Vein endothelial cell (primary cell): ENCODE data around the gene LYPLA2. TPM values are rescaled to one million over a fixed set of nuclear protein-coding genes. Genes with fewer than 3 reads are reported as not detected.

ENCODE experiments used
- total RNA-seq: library from RNA; depleted of rRNA; stranded (reverse); fragments of >200 nt; gene quantifications from 2 replicates; pipeline ENCODE4 v1.2.3, GENCODE V29; 2012

Gene LYPLA2
- 166 and 203 TPM in 2 replicates for total RNA-seq

DNA sequence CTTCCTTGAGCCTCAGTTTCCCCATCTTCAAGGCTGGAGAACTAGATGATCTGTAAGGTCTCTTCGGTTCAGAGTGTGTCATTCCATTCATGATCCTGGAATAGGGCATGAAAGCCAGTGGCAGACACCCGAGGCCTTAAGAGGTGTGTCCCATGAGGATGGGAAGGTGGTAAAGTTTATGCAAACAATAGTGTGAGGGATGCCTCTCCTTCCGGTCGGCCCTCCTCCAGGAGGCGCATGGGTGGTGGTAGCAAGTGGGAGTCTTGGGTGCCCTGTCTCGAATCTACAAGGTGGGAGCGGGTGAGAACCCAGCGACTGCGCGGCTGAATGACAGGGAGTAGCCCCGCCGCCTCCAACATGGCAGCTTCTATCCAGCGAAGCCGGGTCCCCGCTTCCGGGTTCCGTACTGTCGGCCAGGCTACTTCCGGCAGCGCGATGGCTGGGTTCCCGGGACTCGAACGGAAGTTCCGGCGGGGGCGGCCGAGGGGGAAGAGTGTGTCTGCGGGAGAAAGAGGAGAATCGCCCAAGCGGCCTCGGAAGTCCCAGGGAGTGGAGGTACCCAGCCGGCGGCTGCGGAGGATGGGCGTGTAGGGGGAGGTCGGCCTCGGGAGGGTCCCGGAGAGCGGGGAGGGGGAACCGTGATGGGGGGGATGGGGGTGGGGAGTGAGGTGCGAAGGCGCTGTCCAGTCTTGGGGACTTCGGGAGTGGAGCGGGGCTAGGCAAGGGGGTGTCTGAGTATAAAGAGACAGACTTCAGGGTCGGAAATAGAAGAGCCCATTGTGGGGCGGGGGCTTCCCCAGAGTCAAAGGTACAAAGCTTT is at the start of gene LYPLA2:
TSS of gene LYPLA2 (plus strand) at position 450 of the 820 bp plus-strand sequence. CDS start 1,538 bp downstream, outside the sequence.

DNA sequence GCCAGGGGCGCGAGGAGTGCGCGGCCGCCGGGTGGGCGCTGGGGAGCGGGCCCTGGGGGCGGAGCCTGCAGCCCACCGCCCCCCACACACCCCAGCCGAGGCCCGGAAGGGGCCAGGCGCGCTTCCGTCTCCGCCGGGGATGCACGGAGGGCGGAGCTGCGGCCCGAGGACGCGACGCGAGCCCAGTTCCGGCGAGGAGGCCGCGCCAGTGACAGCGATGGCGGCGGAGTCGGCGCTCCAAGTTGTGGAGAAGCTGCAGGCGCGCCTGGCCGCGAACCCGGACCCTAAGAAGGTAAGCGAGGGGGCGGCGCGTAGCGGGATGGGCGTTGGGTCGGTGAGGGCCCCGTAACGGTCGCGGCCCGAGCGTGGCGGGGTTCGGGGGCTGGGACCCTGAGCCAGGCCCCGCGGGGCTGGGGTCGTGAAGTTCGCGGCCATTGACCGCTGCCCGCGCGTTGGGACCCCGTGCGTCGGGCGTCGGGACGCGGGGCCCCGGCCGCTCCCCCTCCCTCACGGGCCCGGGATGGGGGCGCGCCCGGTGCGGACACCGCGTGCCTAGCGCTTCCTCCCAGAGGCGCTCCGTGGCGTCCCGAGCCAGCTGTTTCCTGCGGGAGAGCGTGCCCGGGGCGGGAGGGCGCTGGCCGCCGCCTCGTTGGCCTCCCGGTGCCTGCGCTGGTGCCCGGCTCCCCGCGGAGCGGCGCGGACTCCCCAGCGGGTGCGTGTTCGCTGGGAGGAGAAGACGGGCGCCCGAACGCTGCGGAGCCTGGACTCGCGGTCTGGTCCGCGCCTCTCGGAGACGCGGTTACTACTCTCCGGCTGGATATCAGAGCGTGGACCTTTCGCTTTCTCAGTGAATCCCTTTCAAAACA is 47.4 kb upstream of the LYPLA2 start, which contains the start of gene ELOA:
TSS of gene ELOA (plus strand) at position 185 of the 866 bp plus-strand sequence. CDS start at position 218, 33 bp downstream.

DNA sequence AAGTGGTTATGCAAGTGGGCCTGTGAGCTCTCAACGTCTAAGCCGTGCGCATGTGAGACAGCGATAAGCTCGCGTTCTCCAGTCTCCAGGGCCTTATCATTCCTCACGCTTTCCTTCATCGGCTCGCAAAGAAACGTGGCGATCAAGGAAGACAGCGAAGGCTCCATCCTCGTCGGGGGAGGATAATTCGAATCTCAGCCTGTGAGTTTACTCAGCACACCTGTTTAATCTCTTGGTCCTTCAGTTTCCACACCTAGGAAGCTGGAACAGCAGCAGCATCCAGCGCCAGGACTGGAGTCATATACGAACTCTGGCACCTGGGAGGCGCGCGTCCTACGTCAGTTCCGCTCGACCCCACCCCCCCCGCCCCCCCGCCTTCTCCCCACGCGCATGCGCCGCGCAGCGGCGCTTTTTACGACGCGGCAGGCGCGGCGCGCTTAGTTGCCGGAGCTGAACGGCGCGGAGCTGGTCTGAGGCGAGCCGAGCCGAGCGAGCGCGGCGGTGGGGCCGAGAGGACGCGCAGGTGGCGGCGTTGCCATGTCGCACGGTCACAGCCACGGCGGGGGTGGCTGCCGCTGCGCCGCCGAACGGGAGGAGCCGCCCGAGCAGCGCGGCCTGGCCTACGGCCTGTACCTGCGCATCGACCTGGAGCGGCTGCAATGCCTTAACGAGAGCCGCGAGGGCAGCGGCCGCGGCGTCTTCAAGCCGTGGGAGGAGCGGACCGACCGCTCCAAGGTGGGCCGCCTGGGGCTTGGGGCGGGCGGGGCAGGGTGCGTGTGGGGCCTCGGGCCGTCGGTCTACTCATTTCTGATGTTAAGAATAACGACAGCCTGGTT is 12.7 kb upstream of the LYPLA2 start, which contains the start of gene PITHD1:
TSS of gene PITHD1 (plus strand) at position 440 of the 836 bp plus-strand sequence. CDS start at position 538, 98 bp downstream.

DNA sequence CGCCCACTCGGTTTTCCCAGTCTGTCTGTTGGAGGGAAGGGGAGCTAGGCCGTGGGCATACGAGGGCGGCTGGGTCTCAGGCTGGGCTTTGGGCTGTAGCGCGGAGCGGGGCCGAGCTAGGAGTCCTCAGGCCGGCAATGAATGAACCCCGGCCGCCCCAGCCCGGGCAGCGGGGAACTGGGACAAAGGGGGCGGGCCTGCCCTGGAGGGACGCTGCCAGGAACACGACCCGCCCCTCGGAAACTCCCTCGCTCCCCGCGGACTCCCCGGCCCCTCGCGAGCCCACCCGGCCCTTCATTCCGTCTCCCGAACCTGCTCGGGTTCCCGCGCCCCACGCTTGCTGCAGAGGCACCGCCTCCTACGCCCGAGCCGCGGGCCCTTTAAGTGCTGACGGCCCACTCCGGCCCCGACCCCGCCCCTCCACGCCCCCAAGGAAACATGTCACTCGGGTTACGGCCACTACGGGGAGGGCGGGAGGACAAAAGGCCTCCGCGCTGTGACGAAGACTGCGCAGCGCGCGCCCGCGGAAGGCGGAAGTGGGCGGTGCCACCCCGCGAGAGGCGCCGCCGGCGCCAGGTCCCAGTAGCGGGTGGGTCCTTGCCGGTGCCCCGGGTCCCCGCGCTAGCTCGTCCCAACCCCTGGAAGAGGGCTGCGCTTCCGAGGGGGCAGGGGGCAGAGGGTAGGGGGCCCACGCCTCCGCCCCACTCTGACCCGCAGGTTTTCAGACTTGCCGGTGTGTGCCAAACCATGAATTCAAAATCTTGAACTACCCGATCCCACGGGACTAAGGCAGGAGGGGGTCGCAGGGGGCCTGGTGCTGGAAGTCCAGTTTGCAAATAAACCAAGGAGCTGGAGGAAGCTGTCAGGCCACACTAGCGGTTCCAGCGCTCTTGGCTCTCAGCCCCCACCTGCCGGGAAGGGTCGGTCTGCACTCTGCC is 9.7 kb downstream of the LYPLA2 start, which contains the start of gene GALE:
TSS of gene GALE (minus strand) at position 355 of the 938 bp plus-strand sequence. CDS start 1,747 bp downstream, outside the sequence.

DNA sequence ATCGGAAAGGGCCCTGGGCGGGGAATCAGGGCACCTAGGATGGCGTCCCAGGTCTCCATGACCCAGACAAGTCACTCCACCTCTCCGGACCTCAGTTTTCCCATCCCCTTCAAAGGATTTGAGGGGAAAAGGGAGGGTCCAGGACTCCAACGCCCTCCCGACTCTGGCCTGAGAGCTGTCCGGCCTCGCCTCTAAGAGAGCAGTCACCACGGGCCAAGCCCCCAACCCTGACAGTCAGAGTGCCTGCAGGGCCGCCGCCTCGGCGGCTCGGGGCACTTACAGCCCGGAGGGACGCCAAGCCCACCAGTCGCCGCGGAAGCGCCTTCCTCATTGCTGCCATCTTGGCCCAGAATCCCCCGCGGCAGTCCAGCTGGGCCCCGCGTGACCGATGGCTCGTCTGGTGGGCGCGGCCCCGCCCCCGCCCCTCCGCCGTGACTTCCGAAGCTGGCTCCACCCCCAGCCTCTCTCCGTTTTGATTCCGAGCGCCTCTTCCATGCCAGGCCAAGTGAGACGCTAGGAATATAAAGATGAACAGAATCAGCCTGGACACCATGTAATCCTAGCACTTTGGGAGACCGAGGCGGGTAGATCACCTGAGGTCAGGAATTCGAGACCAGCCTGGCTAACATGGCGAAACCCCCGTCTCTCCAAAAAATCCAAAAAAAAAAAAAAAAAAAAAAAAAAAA is 34.3 kb downstream of the LYPLA2 start, which contains the start of gene HMGCL:
TSS of gene HMGCL (minus strand) at position 354 of the 686 bp plus-strand sequence. CDS start at position 340, 14 bp downstream.

Other genes starting within 250 kb of the LYPLA2 start
- 400 and 449 TPM in 2 replicates for gene ID3, start 231.6 kb upstream of the LYPLA2 start, total RNA-seq
- 687 and 944 TPM in 2 replicates for gene RPL11, start 99.3 kb upstream of the LYPLA2 start, total RNA-seq
- 58.8 and 68.1 TPM in 2 replicates for gene ELOA, start 47.7 kb upstream of the LYPLA2 start, total RNA-seq
- 24.2 and 30.7 TPM in 2 replicates for gene PITHD1, start 12.7 kb upstream of the LYPLA2 start, total RNA-seq
- 42.9 and 50.6 TPM in 2 replicates for gene GALE, start 9.6 kb downstream of the LYPLA2 start, total RNA-seq
- 23.1 and 32.7 TPM in 2 replicates for gene HMGCL, start 34.3 kb downstream of the LYPLA2 start, total RNA-seq
- 11.0 and 12.7 TPM in 2 replicates for gene FUCA1, start 77.1 kb downstream of the LYPLA2 start, total RNA-seq
- not detected in 2 replicates for gene CNR2, start 122.2 kb downstream of the LYPLA2 start, total RNA-seq
- 88.2 and 131 TPM in 2 replicates for gene PNRC2, start 168.7 kb downstream of the LYPLA2 start, total RNA-seq
- 84.3 and 103 TPM in 2 replicates for gene SRSF10, start 189.2 kb downstream of the LYPLA2 start, total RNA-seq